ENCODE data around the gene ADGRA1. TPM values are rescaled to one million over a fixed set of nuclear protein-coding genes. Genes with fewer than 3 reads are reported as not detected.
"Not testable (repeated sequence)": the region's sequence is repeated elsewhere in the genome, so short reads cannot be mapped to it uniquely, and the experiment has no call there.

The ADGRA1 gene
- total RNA-seq, 1 donor from 2014 or later, result not detected

DNA sequence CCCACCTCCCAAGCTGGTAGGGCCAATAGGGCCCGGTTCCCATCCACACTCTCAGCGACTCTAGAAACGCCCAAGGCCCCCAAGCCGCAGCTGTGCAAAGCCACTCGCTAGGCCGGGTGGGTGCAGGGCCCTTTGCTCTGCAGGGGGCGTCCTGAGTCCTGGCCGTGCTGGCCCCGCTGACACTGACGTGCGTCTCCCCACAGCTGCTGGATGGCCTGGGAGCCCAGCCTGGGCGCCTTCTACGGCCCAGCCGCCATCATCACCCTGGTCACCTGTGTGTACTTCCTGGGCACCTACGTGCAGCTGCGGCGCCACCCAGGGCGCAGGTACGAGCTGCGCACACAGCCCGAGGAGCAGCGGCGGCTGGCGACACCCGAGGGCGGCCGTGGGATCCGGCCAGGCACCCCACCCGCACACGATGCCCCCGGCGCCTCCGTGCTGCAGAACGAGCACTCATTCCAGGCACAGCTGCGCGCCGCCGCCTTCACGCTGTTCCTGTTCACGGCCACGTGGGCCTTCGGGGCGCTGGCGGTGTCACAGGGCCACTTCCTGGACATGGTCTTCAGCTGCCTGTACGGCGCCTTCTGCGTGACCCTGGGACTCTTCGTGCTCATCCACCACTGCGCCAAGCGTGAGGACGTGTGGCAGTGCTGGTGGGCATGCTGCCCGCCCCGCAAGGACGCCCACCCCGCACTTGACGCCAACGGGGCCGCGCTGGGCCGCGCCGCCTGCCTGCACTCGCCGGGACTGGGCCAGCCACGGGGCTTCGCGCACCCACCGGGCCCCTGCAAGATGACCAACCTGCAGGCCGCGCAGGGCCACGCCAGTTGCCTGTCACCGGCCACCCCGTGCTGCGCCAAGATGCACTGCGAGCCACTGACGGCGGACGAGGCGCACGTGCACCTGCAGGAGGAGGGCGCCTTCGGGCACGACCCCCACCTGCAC is 40.7 kb downstream of the ADGRA1 start:
- DNase-seq (ENCODE audit: low spot score), result no peak

DNA sequence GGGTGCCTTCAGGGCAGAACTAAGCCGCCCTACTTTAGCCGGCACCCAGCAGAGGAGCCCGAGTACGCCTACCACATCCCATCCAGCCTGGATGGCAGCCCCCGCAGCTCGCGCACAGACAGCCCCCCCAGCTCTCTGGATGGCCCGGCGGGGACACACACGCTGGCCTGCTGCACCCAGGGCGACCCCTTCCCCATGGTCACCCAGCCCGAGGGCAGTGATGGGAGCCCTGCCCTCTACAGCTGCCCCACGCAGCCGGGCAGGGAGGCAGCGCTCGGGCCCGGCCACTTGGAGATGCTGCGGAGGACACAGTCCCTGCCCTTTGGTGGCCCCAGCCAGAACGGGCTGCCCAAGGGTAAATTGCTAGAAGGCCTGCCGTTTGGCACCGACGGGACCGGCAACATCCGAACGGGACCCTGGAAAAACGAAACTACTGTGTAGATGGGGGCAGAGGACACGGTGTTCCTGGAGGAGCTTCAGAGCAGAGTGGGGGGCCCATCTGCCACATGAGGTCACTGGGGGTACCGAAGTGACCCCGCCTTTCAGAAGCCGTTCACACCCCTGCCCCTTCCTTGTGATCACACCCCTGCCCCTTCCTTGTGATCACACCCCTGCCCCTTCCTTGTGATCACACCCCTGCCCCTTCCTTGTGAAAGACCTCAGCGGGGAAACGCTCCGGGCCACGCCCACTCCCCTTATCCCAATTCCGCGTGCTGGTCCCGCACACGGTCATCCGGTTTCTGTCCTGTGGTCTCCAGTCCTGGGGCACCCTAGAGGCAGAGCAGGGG is 41.5 kb downstream of the ADGRA1 start:
- no peak for DNase-seq (ENCODE audit: low spot score)

DNA sequence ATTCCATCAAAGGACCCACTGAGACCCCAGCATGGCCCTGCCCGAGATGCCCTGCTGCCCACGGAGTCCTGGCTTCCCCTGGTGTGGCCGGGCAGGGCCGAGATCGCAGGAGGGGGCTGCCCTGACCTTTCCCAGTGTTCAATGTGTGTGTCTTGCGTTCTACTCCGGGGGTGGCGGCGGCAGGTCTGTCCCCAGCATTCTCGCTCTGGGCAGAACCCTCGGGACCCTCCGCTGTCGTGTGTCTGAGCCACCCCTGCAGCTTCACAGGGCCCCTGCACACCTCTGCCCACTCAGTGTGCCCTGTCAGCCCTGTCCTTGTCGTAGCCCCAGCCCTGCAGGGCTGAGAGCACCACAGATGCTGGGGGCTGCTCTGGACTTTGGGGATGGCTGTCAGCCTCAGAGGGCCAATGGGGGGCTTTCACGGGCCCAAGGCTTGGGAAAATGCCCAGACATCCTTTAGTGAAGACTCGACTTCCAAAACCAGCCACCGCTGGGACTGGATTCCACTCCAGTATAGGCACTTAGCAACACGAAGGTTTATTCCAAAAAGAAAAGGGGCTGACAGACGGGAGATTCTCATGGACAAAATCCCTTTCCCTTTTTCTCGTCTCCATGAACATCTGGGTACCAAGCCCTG is 42.3 kb downstream of the ADGRA1 start:
- no peak for DNase-seq (ENCODE audit: low spot score)

DNA sequence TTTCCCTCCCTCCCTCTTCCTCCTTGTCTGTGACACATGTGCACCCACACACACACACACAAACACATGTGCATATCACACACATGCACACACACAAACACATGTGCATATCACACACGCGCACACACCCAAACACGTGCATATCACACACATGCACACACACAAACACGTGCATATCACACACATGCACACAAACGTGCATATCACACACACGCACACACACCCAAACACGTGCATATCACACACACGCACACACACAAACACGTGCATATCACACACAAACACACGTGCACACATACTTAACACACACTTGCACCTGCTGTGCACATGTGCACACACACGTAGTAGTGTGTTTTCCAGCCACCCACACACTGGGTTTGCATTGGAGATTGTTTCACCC is 42.9 kb downstream of the ADGRA1 start:
- DNase-seq (ENCODE audit: low spot score), result no peak

DNA sequence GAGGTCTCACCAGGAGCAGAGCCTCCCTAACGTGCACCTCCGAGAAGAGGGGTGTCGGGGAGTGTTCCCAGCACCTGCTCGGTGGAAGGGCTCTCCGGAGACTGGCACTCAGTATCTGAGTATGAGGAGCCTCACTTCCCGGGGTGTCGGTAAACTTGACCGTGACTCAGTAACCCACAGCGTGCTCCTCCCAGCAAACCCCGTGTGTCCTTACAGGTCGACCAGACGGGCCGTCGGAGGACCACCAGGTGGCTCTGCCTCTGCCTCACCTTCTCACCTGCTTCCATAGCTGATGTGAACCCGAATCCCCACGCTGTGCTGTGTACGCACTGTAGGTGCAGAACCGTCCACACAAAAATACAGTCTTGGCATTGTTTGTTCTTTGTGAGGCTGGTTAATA is 43.3 kb downstream of the ADGRA1 start:
- DNase-seq (ENCODE audit: low spot score), result no peak

DNA sequence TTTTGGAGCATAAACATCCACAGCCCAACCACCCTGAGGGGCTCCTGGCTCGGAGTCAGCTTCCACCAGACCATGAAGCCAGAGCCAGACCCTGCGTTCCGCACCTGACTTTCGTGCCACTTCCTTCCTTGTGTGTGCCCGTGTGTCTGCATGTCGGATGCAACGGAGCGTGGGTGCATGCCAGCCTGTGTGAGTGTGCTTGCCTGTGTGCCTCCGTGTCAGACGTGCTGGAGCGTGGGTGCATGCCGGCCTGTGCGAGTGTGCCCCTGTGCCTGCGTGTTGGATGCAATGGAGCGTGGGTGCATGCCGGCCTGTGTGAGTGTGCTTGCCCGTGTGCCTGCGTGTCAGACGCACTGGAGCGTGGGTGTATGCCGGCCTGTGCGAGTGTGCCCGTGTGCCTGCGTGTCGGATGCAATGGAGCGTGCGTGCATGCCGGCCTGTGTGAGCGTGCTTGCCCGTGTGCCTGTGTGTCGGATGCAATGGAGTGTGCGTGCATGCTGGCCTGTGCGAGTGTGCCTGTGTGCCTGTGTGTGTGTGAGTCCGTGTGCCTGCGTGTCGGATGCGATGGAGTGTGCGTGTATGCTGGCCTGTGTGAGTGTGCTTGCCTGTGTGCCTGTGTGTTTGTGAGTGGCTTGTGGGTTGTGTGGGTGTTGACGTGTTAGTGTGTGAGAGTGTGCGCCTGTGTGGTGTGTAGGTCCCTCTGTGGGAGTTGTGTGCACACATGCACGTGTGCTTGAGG is 44.2 kb downstream of the ADGRA1 start:
- DNase-seq (ENCODE audit: low spot score), result no peak

DNA sequence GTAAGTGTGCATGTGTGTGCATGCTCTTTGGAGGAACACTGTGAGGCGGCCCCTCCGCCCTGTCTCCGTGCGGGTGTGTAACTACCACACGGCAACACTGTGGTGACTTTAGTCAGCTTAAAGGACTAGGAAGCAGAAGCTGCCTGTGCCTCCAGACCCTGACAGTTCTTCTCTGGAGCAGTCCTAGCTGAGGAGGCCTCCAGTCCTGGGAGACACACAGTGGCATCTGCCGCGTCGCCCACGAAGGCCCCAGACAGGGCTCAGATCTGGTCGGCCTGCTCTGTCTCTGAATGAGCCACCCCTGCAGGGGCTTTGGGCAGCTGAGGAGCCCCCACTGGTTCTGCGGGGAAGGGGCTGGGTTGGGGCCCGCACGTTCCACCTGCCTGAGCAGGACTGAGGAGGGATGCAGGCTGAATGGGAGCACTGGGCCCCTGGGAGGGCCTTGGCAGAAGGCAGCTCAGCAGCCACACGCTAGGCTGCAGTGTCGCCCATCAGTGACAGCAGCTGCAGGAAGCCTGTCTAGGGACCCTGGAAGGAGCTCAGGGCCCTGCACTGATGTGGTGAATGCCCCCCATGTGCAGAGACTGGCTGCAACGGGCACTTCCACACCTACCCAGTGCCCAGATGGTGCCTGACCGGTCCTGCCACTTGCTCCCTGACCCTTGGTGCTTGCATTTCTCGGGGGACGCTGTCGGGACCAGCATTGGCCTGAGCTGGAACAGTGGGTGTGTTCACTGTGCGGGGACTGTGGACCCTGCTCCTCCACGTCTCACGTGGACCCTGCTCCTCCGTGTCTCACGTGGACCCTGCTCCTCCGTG is 45.0 kb downstream of the ADGRA1 start:
- DNase-seq (ENCODE audit: low spot score), result no peak

DNA sequence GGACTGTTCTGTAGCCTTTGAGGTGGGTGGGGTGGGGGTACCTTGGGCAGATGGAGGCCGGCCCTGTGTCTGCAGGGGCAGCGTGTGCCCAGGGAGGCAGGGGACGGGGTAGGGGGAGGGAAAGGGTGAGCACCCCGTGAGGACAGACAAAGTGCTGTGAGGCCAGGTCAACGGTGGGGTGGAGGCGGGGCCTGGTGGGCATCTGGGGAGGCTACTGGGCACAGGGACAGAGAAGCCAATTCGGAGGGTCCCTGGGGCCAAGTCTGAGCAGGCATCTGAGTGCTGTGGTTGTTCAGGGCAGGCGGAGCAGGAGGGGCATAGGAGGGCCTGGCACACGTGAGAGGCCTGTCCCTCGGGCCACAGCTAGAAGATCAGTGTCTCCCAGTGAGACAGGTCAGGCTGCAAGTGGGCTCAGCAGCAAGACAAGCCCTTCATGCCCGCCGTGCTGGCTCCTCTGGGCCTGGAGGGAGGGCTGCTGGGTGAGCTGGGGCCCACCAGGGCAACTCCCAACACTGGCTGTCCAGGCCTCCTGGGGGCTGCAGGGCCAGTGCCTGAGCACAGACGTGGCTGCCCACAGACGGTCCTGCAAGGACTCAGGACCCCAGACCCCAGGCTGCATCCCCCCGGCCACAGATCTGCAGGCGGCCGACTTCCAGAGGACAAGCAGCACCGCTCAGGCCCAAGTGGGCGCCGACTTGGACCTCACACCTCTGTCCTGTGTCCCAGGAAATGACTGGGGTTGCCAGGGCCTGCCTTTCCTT is 45.9 kb downstream of the ADGRA1 start:
- DNase-seq (ENCODE audit: low spot score), result no peak

DNA sequence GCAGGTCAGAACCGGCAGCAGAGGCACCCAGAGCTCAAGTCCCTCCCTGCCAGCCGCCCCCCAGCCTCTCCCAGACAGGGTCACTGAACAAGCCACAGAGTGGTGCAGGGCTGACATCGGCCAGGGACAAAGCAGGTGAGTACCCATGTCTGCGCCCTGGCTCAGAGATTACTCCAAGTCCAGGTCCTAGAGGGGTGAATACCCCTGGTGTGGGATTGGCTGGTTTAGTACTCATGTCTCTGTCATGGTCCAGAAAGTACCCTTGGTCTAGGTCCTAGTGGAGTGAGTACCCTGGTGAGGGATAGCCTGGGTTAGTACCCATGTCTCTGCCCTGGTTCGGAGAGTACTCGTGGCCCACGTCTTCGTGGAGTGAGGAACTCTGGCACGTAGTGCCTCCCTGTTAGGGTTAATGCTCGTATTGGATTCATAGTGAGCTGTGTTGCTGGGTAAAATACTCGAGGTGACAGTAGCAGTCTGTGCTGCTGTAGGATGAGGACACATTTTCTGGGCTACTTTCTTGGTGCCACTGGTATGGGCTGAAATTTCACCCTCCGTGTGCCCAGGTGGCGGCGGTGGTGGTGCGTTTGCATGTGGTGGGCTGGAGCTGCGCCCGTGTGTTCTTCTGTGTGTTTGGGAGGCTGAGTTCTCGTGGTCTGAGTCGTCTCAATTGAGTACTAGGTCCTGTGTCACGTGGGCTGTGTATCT is 46.8 kb downstream of the ADGRA1 start:
- no peak for DNase-seq (ENCODE audit: low spot score)

DNA sequence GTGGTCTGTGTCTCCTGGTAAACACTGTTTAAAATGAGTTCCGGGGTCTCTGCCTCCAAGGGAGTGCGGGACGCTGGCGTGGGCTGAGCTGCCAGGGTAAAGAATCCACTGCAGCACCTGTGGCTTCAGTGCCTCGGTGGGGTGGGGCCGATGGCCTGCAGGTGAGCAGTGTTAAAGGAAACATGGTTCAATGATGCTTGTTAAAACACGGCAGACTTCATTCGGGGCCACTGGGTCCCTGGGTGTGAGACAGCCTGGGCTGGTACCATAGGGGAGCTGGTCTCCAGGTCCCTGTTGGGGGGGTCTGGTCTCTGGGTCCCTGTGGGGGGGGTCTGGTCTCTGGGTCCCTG is 47.4 kb downstream of the ADGRA1 start:
- no peak for DNase-seq (ENCODE audit: low spot score)

DNA sequence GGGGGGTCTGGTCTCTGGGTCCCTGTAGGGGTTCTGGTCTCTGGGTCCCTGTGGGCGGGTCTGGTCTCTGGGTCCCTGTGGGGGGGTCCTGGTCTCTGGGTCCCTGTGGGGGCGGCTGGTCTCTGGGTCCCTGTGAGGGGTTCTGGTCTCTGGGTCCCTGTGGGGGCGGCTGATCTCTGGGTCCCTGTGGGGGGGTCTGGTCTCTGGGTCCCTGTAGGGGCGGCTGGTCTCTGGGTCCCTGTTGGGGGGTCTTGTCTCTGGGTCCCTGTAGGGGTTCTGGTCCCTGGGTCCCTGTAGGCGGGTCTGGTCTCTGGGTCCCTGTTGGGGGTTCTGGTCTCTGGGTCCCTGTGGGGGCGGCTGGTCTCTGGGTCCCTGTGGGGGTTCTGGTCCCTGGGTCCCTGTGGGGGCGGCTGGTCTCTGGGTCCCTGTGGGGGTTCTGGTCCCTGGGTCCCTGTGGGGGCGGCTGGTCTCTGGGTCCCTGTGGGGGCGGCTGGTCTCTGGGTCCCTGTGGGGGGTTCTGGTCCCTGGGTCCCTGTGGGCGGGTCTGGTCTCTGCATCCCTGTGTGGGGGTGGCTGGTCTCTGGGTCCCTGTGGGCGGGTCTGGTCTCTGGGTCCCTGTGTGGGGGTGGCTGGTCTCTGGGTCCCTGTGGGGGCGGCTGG is 49.9 kb downstream of the ADGRA1 start:
- DNase-seq (ENCODE audit: low spot score), result not testable (repeated sequence)

DNA sequence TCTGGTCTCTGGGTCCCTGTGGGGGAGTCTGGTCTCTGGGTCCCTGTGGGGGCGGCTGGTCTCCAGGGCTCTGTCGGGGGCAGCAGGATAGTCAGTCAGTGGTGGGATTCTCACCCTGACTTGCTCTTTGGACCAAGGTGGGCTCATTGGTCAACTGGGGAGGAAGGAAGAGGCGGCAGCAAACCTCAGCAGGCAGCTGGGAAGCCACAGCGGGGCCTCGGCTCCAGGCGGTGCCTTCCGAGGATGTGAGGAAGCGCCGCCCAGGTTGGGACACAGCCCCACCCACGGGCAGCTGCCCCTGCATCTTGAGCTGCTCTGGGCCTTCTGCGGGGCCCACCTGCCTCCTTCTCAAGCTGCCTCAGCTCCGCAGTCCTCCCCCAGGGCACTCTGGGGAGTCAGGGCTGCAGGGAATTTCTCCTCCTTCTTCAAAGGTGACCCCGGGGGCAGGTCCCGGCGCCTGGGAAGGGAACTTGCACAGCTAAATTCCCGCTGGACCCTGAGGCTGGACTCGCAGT is 51.9 kb downstream of the ADGRA1 start:
- no peak for DNase-seq (ENCODE audit: low spot score)

DNA sequence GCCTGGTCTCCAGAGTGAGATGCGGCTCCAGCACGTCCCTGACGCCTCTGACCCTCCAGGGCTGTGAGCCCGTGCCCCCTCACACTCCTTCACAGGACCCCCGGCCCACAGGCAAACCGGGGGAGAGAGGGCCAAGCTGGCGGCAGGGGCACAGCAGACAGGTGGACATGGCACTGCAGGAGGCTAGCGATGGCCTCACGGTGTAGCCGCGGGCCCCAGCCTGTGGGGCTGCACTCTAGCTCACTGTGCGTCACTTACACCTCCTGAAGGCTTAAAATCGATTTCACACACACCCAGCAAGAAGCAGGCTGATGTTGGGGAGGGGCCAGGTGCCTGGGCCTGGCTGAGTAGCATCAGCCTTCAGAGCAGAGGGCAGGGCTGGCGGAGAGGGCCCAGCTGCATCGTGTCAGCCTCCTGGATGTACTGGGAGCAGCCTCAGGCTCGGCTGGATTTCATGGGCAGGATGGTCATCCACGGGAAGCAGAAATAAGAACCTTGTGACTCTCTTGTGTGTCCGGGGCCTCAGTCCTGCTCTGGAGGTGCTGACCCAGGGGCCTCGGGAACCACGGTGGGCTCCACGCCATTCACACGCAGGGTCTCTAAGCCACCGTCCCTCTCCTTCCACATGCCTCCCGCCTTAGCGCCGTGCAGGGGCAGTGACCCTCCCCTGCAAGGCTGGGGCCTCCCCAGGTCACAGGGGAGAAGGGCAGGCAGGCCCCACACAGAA is 52.9 kb downstream of the ADGRA1 start:
- no peak for DNase-seq (ENCODE audit: low spot score)

DNA sequence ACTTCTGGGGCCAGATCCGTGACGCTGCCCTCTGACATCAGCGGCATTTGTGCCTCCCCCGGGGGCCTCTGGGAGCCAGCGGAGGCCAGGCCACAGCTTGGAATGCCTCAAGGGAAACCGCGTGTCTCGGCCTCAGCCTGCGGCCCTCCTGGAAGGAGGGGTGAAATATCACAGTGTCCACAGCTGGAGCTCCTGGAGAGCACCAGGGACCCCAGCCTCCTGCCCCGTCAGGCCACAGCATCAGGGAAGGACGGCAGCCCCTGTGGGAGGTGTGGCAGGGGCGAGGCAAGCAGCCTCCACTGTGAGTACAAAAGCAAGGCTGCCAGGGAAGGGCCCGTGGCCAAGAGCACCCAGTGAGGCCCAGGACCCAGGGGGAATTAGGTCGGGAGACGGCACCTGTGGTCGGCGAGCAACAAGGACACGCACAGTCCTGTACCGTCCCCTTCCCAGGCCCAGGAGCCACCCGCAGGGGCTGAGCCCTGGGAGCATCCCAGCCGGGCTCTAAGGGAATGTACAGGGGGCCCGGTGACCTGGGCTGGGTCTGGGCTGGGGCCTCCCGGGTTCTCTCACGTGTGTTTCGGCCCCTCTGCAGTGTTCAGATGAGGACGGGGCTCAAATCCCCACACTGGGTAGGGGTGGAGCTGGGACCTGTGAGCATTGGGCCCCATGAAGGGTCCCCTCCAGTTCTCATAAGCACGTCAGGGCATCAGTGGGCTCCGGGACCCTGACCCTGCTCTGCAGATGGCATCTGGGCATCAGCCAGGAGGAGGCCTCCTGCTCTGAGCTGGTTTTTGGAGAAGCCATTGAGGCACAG is 53.6 kb downstream of the ADGRA1 start:
- no peak for DNase-seq (ENCODE audit: low spot score)

DNA sequence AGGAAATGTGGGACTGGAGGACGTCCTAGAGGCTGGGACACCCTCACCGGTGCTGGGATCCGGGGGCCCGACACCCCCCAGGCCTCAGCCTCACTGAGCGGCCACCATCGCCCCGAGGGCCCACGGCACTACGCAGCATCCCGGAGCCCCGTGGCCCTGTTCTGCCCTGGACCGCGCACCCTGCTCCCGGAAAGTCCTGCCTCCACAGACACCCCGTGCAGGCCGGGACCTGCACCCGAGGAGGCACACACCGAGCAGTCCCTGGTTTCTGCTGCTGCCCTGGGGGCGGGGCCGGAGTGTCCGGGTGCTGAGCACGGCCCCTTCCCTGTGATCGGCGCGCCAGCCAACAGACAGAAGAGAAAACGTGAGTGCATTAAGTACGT is 54.2 kb downstream of the ADGRA1 start:
- DNase-seq (ENCODE audit: low spot score), result no peak

DNA sequence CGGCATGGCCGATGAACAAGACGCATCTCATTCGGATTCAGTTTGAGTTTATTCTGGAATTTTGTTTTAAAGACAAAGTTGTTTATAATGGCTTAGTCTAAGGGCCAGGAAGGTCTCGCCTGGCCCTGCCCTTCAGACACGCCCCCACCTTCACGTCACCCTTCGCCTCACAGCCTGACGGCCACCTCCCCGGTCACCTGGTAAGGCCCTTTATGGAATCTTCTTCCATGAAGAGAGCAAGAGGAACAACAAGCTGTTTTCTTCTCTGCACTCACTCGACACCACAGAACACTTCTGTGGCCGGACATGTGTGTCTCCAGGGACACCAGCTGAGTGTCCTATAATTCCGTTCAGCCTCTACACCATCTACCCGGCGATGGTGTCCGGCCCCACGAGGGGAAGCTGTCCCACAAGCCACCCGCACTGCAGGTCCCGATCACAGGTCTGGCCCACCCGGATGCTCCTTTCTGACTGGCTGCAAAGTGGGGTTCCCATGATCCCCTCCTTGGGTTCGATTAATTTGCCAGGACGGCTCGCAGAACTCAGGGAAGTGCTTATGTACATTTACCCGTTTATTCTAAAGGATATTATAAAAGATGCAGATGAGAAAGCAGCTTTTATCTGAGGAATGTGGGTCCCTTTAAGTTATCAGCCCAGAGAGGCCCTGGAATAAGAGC is 54.9 kb downstream of the ADGRA1 start:
- no peak for DNase-seq (ENCODE audit: low spot score)

DNA sequence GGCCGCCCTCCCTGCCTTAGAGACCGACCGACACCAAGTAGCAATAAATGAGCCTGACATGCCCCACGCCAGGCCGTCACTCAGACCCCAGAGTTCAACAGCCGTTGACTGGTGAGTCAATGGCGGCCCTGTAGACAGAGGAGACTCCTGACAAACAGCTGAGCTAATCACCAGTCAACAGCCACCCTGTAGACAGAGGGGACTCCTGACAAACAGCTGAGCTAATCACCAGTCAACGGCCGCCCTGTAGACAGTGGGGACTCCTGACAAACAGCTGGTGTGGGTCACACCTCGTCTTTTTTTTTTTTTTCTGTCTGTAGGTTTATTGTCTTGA is 55.4 kb downstream of the ADGRA1 start:
- no peak for DNase-seq (ENCODE audit: low spot score)
